ENCODE measurements around the gene PIGN. TPM values are rescaled to one million over a fixed set of nuclear protein-coding genes. Genes with fewer than 3 reads are reported as not detected.
A peak's percentile ranks its signal among the peaks of the same experiment; 100 is the strongest.

Gene PIGN
- 22.4 and 30.5 TPM in 2 replicates for total RNA-seq (2014; rRNA removed)
- polyA plus RNA-seq (2012): 6.2 TPM

DNA sequence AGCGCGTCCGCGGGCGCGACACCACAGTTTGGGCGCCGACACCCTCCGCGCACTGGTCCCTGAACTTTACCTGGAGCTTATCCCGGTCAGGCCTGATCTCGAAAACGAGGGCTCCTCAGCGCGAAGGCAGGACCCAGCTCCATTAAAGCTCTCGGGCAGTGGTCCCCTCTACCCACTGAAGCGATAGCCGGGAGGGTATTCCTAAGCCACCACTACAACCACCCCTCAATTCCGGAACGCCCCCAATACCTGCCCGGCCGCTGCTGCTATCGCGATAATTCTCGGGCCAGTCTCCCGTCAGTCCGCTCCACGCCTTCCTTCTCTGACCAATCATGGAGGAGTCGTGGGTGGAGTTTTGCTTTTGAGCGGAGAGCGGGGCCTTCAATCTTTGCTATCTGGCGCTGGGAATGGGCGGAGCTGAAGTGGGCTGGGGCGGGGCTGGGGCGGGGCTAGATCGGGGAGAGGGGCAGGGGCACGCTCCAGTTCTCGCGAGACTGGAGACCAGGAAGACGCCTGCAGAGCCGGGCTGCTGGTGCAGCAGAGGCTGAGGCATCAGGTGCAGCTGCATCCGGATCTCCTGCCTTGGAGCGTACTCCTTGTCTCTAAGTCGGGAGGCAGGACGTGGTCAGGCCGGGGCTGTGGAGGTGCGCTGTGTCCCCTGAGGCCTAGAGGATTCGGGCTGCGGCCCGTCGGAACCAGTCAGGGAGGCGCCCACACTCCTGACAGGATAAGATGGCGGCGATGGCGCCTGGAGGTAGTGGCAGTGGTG is at the start of gene PIGN, which contains the start of gene RELCH:
PIGN (minus strand) TSS at position 283 of the 769 bp plus-strand sequence. CDS start 25,703 bp downstream, outside the sequence.
RELCH (plus strand) TSS at position 482 of the 769 bp plus-strand sequence; CDS start at position 733, 251 bp downstream.
- peak; percentile 98 for DNase-seq (ENCODE audit: low read depth)

- no peak for DNase-seq (ENCODE audit: low read depth)
These were observed 49.4 kb upstream of the PIGN start for GRCh38 chr18:62236252-62236651.

DNA sequence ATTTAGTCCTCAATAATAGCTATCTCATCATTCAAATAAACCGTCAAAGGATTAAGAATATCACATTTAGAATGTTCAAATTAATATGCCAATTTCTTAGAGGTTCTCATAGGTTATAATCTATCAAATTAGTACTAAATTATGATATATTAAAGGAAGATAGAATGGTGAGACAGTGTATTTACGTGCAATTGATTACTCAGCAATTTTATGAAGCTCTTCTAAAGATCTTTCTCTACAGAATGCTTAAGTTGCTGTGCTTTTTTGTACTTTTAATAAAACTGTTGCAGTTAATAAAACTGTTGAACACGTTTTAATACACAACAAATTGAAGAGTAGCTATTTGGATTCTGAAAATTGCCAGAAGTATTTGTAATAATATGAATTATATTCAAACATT is 39.2 kb upstream of the PIGN start:
- no peak for DNase-seq (ENCODE audit: low read depth)

DNA sequence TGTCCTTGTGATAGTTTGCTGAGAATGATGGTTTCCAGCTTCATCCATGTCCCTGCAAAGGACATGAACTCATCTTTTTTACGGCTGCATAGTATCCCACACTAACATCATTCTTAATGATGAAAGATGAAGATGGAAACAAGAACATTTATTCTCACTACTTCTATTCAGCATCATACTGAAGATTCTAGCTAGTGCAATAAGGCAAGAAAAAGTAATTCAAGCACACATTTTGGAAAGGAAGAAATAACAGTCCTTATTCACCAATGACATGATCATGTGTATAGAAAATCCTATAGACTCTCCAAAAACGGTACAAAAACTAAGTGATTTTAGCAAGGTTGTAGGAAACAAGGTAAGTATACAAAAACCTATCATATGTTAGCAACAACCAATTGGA is 37.4 kb upstream of the PIGN start:
- DNase-seq (ENCODE audit: low read depth): no peak

- DNase-seq (ENCODE audit: low read depth): no peak
These were observed 27.9 kb upstream of the PIGN start for GRCh38 chr18:62214790-62215189.

- DNase-seq (ENCODE audit: low read depth): no peak
These were observed 24.5 kb upstream of the PIGN start for GRCh38 chr18:62211325-62211828.

- DNase-seq (ENCODE audit: low read depth): no peak
These were observed 23.3 kb upstream of the PIGN start for GRCh38 chr18:62210138-62210537.

DNA sequence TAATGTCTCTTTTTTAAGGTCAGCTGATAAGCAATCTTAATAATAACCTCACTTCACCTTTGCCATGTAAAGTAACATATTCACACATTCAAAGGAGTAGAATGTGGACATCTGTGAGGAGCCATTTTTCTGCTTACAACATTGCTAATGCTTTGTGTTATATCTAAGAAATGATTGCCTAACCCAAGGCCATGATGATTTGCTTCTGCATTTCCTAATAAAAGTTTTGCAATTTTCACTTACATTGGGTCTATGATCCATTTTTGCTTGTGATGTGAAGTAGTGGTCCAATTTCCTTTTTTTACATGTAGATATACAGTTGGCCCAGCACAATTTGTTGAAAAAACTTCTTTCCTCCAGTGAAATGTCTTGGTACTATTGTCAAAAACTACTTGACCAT is 22.2 kb upstream of the PIGN start:
- DNase-seq (ENCODE audit: low read depth): no peak

GRCh38 chr18:62206593-62206992 is 19.7 kb upstream of the PIGN start:
- no peak for DNase-seq (ENCODE audit: low read depth)

- DNase-seq (ENCODE audit: low read depth): no peak
These were observed 19.0 kb upstream of the PIGN start for GRCh38 chr18:62205824-62206223.

- no peak for DNase-seq (ENCODE audit: low read depth)
These were observed 15.0 kb upstream of the PIGN start for GRCh38 chr18:62201870-62202269.

DNA sequence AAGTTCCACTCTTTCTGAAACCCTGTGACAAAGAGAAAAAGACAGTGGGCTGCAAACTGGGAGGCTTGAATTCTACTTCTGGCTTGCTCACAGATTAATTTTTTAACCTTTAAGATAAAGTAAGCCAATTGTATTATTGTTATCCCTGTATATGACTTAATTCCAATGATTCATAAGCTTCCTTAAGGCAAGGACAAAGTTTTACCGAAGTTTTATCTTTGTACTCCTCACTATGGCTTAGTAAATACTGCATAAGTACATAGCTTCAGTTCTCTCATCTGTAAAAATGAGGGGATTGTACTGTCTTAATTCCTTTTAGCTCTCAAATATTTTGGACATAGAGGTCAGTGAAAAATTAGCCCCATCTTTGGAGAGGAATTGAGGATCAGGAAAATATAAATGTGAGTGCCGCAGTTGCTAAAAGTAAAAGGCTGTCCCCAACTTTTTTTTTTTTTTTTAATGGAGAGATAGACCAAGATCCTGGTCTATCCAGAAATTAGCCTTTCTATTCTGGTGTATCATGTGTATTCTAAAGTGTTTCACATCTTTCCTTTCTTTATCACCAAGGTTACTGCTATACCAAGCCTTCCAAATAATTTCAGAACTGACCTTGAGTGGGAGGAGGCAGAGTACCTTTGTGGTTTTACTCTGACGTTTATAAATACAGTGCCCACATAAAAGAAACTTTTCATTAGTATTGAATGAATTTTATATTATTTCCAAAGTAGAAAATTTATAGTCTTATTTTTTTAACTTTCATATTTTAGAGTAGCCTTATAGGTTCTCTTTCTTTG is 13.5 kb upstream of the PIGN start:
- DNase-seq (ENCODE audit: low read depth): no peak

DNA sequence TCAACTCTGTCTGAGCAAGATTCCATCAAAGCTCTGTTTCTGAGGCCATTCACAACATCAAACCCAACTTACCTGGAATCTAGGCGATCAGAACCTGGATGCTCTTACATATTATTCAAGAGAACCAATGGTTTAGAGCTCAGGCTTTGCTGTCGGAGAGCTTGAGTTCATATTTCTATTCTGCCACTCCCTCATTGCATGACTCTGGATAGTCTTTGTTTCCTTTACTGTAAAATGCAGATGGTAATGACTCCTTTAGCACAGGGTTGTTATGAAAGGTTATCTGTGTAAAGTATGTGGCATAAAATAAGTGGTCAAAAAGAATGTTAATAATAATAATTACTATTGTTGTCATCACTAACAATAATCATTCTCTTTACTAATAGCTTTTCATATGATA is 12.8 kb upstream of the PIGN start:
- no peak for DNase-seq (ENCODE audit: low read depth)

DNA sequence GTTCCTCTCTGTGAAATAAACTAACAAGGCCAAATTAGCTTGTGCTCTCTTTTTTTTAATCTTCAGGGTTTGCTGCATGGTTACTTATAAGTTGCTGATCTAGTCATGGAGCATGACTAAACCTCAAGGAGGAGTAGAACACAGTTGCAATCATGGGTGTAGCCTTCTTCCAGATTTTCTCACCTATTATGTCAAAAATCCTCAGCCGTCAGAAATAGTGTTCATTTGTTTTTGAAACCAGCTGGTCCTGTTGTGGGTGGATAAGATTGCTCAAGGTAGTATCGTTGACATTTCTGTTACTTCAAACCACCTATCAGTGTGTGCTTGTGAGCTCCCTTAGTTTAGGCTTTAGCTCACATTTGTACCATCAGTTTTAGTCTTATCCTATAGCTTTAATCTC is 11.4 kb upstream of the PIGN start:
- DNase-seq (ENCODE audit: low read depth): peak; percentile 6

- no peak for DNase-seq (ENCODE audit: low read depth)
These were observed 10.1 kb upstream of the PIGN start for GRCh38 chr18:62196980-62197379.

- no peak for DNase-seq (ENCODE audit: low read depth)
These were observed 9.2 kb upstream of the PIGN start for GRCh38 chr18:62196079-62196478.

- no peak for DNase-seq (ENCODE audit: low read depth)
These were observed 2.4 kb upstream of the PIGN start for GRCh38 chr18:62189208-62189607.

GRCh38 chr18:62187543-62188510 is 971 bp upstream of the PIGN start:
- peak; percentile 38 for DNase-seq (ENCODE audit: low read depth)

GRCh38 chr18:62186499-62186773 is 420 bp downstream of the PIGN start:
- no peak for DNase-seq (ENCODE audit: low read depth)

GRCh38 chr18:62183578-62184195 is 3.2 kb downstream of the PIGN start:
- DNase-seq (ENCODE audit: low read depth): peak; percentile 52

- no peak for DNase-seq (ENCODE audit: low read depth)
These were observed 4.6 kb downstream of the PIGN start for GRCh38 chr18:62182220-62182619.

Measured in LHCN-M2 (cell line).